ENCODE results near the gene CELF2. TPM values are rescaled to one million over a fixed set of nuclear protein-coding genes. Genes with fewer than 3 reads are reported as not detected.

CELF2 gene
- total RNA-seq, 1 experiment from 2014 or later, result 28.7 TPM

GRCh38 chr10:11012421-11013295 is 5.0 kb upstream of the CELF2 start:
- Mint-ChIP-seq H3K27ac (no peak overlapping the region), H3K4me3 (no peak overlapping the region)
- no peaks in the 10 kb centered on the region; the same call in 1 of the 2 replicates for H3K27me3 ChIP-seq (ENCODE audit: insufficient read depth, low read length)

More at GRCh38 chr10:11012421-11013295, 5.0 kb upstream of the CELF2 start:
- DNase-seq, result no peak
- Histone ChIP-seq H3K23ac (ENCODE audit: insufficient read length, low read depth, low read length) (no peak overlapping the region), H2AFZ (ENCODE audit: low read length) (no peak overlapping the region), H3K18ac (ENCODE audit: insufficient read length, low read depth, low read length) (no peak overlapping the region), H3K79me2 (ENCODE audit: insufficient read depth, low read length) (no peaks in the 10 kb centered on the region), H2BK120ac (ENCODE audit: low read depth, low read length, poor library complexity, severe bottlenecking) (no peak overlapping the region), H4K20me1 (ENCODE audit: control insufficient read depth, insufficient read depth, insufficient read length) (no peaks in the 10 kb centered on the region), H3K9me3 (ENCODE audit: control insufficient read depth, low read depth, low read length) (no peaks in the 10 kb centered on the region), H2BK12ac (ENCODE audit: insufficient read length, low read depth, low read length) (no peak overlapping the region), H3K4ac (ENCODE audit: low read depth, low read length) (no peak overlapping the region), H2BK20ac (ENCODE audit: low read depth, low read length, poor library complexity, severe bottlenecking) (no peak overlapping the region), H2BK15ac (ENCODE audit: low read depth, low read length) (no peak overlapping the region), H3K56ac (ENCODE audit: insufficient read length, low read depth, low read length) (no peak overlapping the region), H3K14ac (ENCODE audit: insufficient read depth, low read length) (no peak overlapping the region), H3K4me2 (ENCODE audit: insufficient read depth, insufficient read length, low read length) (no peak overlapping the region), H3K27ac (ENCODE audit: insufficient read length, low read depth, low read length) (no peak overlapping the region), H4K8ac (replicated peaks; ENCODE audit: insufficient read length, low read depth, low read length) (no peak overlapping the region), H2AK5ac (ENCODE audit: insufficient read length, low read length) (no peak overlapping the region), H3T11ph (ENCODE audit: low read length) (no peak overlapping the region), H3K79me1 (ENCODE audit: insufficient read depth, low read depth, low read length, poor library complexity, severe bottlenecking) (no peaks in the 10 kb centered on the region), H3K4me1 (ENCODE audit: insufficient read depth, low read length) (0 out of 2 replicates have a peak, but pooled peaks cover 4% of the 10 kb centered on the region), H3K9ac (ENCODE audit: extremely low read depth, insufficient read length, low read length) (no peak overlapping the region), H2BK5ac (ENCODE audit: insufficient read length, low read length) (no peak overlapping the region), H4K91ac (ENCODE audit: insufficient read length, low read depth, low read length) (no peak overlapping the region), H4K5ac (ENCODE audit: insufficient read length, low read depth, low read length) (no peak overlapping the region), H3K23me2 (ENCODE audit: insufficient read length, low read depth, low read length, poor library complexity, severe bottlenecking) (peaks cover 5% of the 10 kb centered on the region)
- no peak for TF ChIP-seq CTCF (conservative IDR thresholded peaks at IDR 0.05)
- H3K27me3 Mint-ChIP-seq (ENCODE audit: low read depth), result peaks cover 24% of the 10 kb centered on the region
- no CpG with 5 or more reads among the region's 15 CpGs for WGBS (ENCODE audit: extremely low coverage, insufficient read length, low lambda C conversion rate)
- H3K9me3 Mint-ChIP-seq, result no peaks in the 10 kb centered on the region
- no peaks in the 10 kb centered on the region for H3K36me3 Mint-ChIP-seq (ENCODE audit: insufficient read depth in 1 of 3, low read depth in 3 of 3)
- H3K4me1 Mint-ChIP-seq, result peaks cover 25 to 31% of the 10 kb centered on the region in 2 experiments
